Kidney (tissue), 14 donors: Measurements from ENCODE around the gene HLA-DMB. TPM values are rescaled to one million over a fixed set of nuclear protein-coding genes. Genes with fewer than 3 reads are reported as not detected.
A peak's percentile ranks its signal among the peaks of the same experiment; 100 is the strongest.

Experiments used
- DNase-seq, 5 donors: peaks; one replicate each; pipeline ENCODE4 v3.0.0-alpha.2; 2013 to 2020
- FAIRE-seq: peaks from 2 replicates; lab custom pipeline; 2012; peaks lifted over from hg19 to GRCh38; lab: Jason Lieb, UNC
- H3K27ac ChIP-seq, 2 donors: one replicate each; pipeline ENCODE4 v1.7.0; 2013; ENCODE audit warnings: low read depth in 2 of 2, low read length in 2 of 2, inconsistent platforms in 1 of 2
- H3K27me3 ChIP-seq: one replicate; pipeline ENCODE4 v1.7.1; 2013; ENCODE audit warnings: low read length, inconsistent platforms; ENCODE audit not compliant: control insufficient read depth, insufficient read depth
- H3K36me3 ChIP-seq, 3 donors: one replicate each; pipeline versions ENCODE4 v1.7.0 to v1.7.1; 2013; ENCODE audit warnings: low read length in 3 of 3, control low read depth in 1 of 3, inconsistent platforms in 1 of 3; ENCODE audit not compliant: insufficient read depth in 3 of 3, control insufficient read depth in 2 of 3
- H3K4me1 ChIP-seq, 3 donors: one replicate each; pipeline versions ENCODE4 v1.7.0 to v1.7.1; 2013; ENCODE audit warnings: low read length in 3 of 3, inconsistent platforms in 1 of 3, low read depth in 1 of 3; ENCODE audit not compliant: control insufficient read depth in 2 of 3, insufficient read depth in 2 of 3
- H3K4me3 ChIP-seq, 3 donors: one replicate each; pipeline versions ENCODE4 v1.7.0 to v1.8.1; 2013; ENCODE audit warnings: low read length in 3 of 3, control low read depth in 1 of 3, inconsistent platforms in 1 of 3
- H3K9ac ChIP-seq, 3 donors: one replicate each; pipeline versions ENCODE4 v1.7.0 to v1.7.1; 2013; ENCODE audit warnings: low read length in 3 of 3, control low read depth in 1 of 3, inconsistent platforms in 1 of 3
- H3K9me3 ChIP-seq, 3 donors: one replicate each; pipeline versions ENCODE4 v1.7.0 to v1.7.1; 2013; ENCODE audit warnings: low read length in 3 of 3, control low read depth in 1 of 3, inconsistent platforms in 1 of 3; ENCODE audit not compliant: control insufficient read depth in 2 of 3, insufficient read depth in 1 of 3
- CTCF ChIP-seq: IDR thresholded peaks from 3 replicates; pipeline ENCODE4 v1.5.1; 2012; ENCODE audit warnings: mild to moderate bottlenecking, moderate library complexity, borderline replicate concordance; ENCODE audit not compliant: insufficient read depth; ENCODE audit errors: extremely low read depth
- intact Hi-C: fragments of 100-400 bp; cut with DNase I; formaldehyde crosslinking; loops from one replicate; pipeline ENCODE4 v1.11.1; 2022
- polyA plus RNA-seq: library from polyadenylated mRNA; stranded (reverse); fragments of 350-450 nt; fragmentation: Illumina TruSeq; extraction: RNeasy Lipid Tissue Mini Kit (QIAGEN cat#74804); gene quantifications from one replicate; pipeline ENCODE4 v1.2.3, GENCODE V29; 2014; ENCODE audit warnings: low read depth, low replicate concordance; ENCODE audit not compliant: insufficient read depth
- total RNA-seq: library from RNA; stranded (reverse); fragmentation: NEBNext Ultra II Directional; extraction: Animal tissue kit (Norgen Biotek cat#: 25700); gene quantifications from one replicate; pipeline ENCODE4 v1.2.1, GENCODE V29; 2021
- donor health status: control.
- donor health status: control.
- donor health status: control.
- donor health status: control.
- donor health status: control.
- donor health status: DM: yes; HTN: yes; CAD: no.
- donor health status: Normal renal cell carcinoma (clear cell type).

The HLA-DMB gene
- total and polyA plus RNA-seq, 2 donors from 2014 or later = 45.5 to 78.0 TPM

- no peak for FAIRE-seq
- no peak overlapping the region for H3K27ac ChIP-seq
- H3K9ac ChIP-seq = no peak overlapping the region
- no peaks in the 10 kb centered on the region for H3K36me3 ChIP-seq
- no peaks in the 10 kb centered on the region for H3K9me3 ChIP-seq
- intact Hi-C loops = no loop called here
- no peaks in the 10 kb centered on the region for H3K27me3 ChIP-seq
- TF ChIP-seq CTCF = no peak
- no peak overlapping the region for H3K4me3 ChIP-seq
- H3K4me1 ChIP-seq = no peaks in the 10 kb centered on the region
- DNase-seq = no peak
Observed at GRCh38 chr6:32906539-32906938, 34.3 kb downstream of the HLA-DMB start.

GRCh38 chr6:32905078-32905477 lies 35.8 kb downstream of the HLA-DMB start:
- FAIRE-seq (no peak), DNase-seq (no peak)
- Histone ChIP-seq H3K4me3 (no peak overlapping the region), H3K27ac (no peak overlapping the region), H3K27me3 (no peaks in the 10 kb centered on the region), H3K9ac (no peak overlapping the region), H3K9me3 (no peaks in the 10 kb centered on the region), H3K36me3 (no peaks in the 10 kb centered on the region), H3K4me1 (no peaks in the 10 kb centered on the region)
- TF ChIP-seq CTCF = no peak
- intact Hi-C loops = no loop called here

- FAIRE-seq = no peak
- H3K27me3 ChIP-seq = no peaks in the 10 kb centered on the region
- H3K36me3 ChIP-seq = no peaks in the 10 kb centered on the region
- intact Hi-C loops = no loop called here
- no peak overlapping the region for H3K27ac ChIP-seq
- H3K4me1 ChIP-seq = no peaks in the 10 kb centered on the region
- H3K4me3 ChIP-seq = no peak overlapping the region
- TF ChIP-seq CTCF = no peak
- H3K9ac ChIP-seq = no peak overlapping the region
- H3K9me3 ChIP-seq = no peaks in the 10 kb centered on the region
- no peak for DNase-seq
Observed at GRCh38 chr6:32903952-32904351, 36.9 kb downstream of the HLA-DMB start.

DNA sequence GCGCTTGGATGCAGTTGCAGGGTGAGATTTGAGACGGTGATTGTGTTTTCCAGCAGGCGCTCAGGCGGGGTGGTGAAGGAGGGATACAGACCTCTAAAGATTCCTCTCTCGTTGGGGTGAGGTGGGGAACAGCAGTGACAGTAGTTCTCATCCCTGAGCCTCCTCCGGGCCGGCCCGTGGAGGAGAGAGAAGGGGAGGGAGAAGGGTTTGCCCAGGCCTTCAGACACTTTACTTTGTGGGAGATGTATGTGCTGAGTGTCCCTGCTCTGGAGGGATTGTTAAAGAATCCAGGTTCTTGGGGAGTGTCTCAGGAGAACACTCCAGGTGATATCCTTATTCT lies 45.9 kb downstream of the HLA-DMB start:
- H3K9ac ChIP-seq = peak overlapping the region; percentile 61 to 95 (median 75)
- DNase-seq (no peak), FAIRE-seq (no peak)
- H3K9me3 ChIP-seq = no peaks in the 10 kb centered on the region
- no peak for TF ChIP-seq CTCF
- H3K4me3 ChIP-seq = peak overlapping the region; percentile 80 to 88 (median 86)
- H3K36me3 ChIP-seq = no peaks in the 10 kb centered on the region
- peak overlapping the region; percentile 86 to 91 for H3K27ac ChIP-seq
- no peaks in the 10 kb centered on the region for H3K27me3 ChIP-seq
- intact Hi-C loops = loop anchor here (10.0 kb wide), 1 partner anchor 80 kb away; no protein-coding TSS in a partner anchor
- peaks cover 0 to 12% (median 6%) of the 10 kb centered on the region in 3 donors for H3K4me1 ChIP-seq
